ENCODE measurements around the gene TSHR. TPM values are rescaled to one million over a fixed set of nuclear protein-coding genes. Genes with fewer than 3 reads are reported as not detected.
"Not testable (repeated sequence)": the region's sequence is repeated elsewhere in the genome, so short reads cannot be mapped to it uniquely, and the experiment has no call there.

Gene TSHR
- total RNA-seq, result under 1 TPM; 0.23 to 0.36 TPM

GRCh38 chr14:80955416-80955941 is at the start of gene TSHR:
TSS of gene TSHR (plus strand) at chr14:80955621. CDS start at chr14:80955681, 60 bp downstream.
- no peak within 1 kb of the TSS for H3K27ac ChIP-seq

GRCh38 chr14:80906336-80906735 is 49.1 kb upstream of the TSHR start:
- Histone ChIP-seq H3K27ac (no peak overlapping the region), H3K4me3 (no peak overlapping the region), H3K9me3 (no peaks in the 10 kb centered on the region), H3K4me1 (replicated peaks) (no peaks in the 10 kb centered on the region), H3K36me3 (no peaks in the 10 kb centered on the region), H3K27me3 (replicated peaks; ENCODE audit: insufficient read depth) (no peaks in the 10 kb centered on the region)
- 40% methylated on average over 1 of the region's 1 CpG for WGBS
- intact Hi-C loops (cut with DNase I), result no loop called here
- no peak for DNase-seq (ENCODE audit: low spot score)
- TF ChIP-seq CTCF (IDR thresholded peaks at IDR 0.05), result no peak
- TF ChIP-seq POLR2AphosphoS5 (IDR thresholded peaks at IDR 0.05), result no peak
- TF ChIP-seq POLR2A (IDR thresholded peaks at IDR 0.05), result no peak

More at GRCh38 chr14:80955416-80955941, at the start of gene TSHR:
- intact Hi-C loops (cut with DNase I), result loop anchor here (10.0 kb wide), 1 partner anchor 219 kb away; no protein-coding TSS in a partner anchor
- peaks cover 3% of the 10 kb centered on the region for H3K27me3 ChIP-seq (replicated peaks; ENCODE audit: insufficient read depth)
- TF ChIP-seq POLR2AphosphoS5 (IDR thresholded peaks at IDR 0.05), result no peak
- TF ChIP-seq POLR2A (IDR thresholded peaks at IDR 0.05), result no peak
- no peak for TF ChIP-seq CTCF (IDR thresholded peaks at IDR 0.05)
- no peaks in the 10 kb centered on the region for H3K36me3 ChIP-seq
- peak within 1 kb of the TSS; percentile 24 to 37 for H3K4me3 ChIP-seq
- no peaks in the 10 kb centered on the region for H3K4me1 ChIP-seq (replicated peaks)
- WGBS, result 28% methylated on average over 16 of the region's 21 CpGs
- no peak for DNase-seq (ENCODE audit: low spot score)
- H3K9me3 ChIP-seq, result no peaks in the 10 kb centered on the region

GRCh38 chr14:80906946-80907345 is 48.5 kb upstream of the TSHR start:
- 95% methylated on average over 4 of the region's 4 CpGs for WGBS
- no peak for TF ChIP-seq POLR2A (IDR thresholded peaks at IDR 0.05)
- no peak for TF ChIP-seq POLR2AphosphoS5 (IDR thresholded peaks at IDR 0.05)
- TF ChIP-seq CTCF (IDR thresholded peaks at IDR 0.05), result no peak
- H3K4me3 ChIP-seq, result no peak overlapping the region
- no peaks in the 10 kb centered on the region for H3K27me3 ChIP-seq (replicated peaks; ENCODE audit: insufficient read depth)
- DNase-seq (ENCODE audit: low spot score), result no peak
- H3K27ac ChIP-seq, result no peak overlapping the region
- H3K36me3 ChIP-seq, result no peaks in the 10 kb centered on the region
- no peaks in the 10 kb centered on the region for H3K4me1 ChIP-seq (replicated peaks)
- no peaks in the 10 kb centered on the region for H3K9me3 ChIP-seq
- intact Hi-C loops (cut with DNase I), result no loop called here

GRCh38 chr14:80912013-80912412 is 43.4 kb upstream of the TSHR start:
- WGBS, result 95% methylated on average over 11 of the region's 11 CpGs
- H3K27me3 ChIP-seq (replicated peaks; ENCODE audit: insufficient read depth); DNase-seq (ENCODE audit: low spot score); H3K36me3 ChIP-seq; H3K9me3 ChIP-seq; H3K4me1 ChIP-seq (replicated peaks); H3K4me3 ChIP-seq; H3K27ac ChIP-seq; intact Hi-C loops (cut with DNase I): not testable (repeated sequence)

- no peak for DNase-seq (ENCODE audit: low spot score)
- H3K27ac ChIP-seq, result no peak overlapping the region
- intact Hi-C loops (cut with DNase I), result no loop called here
- H3K36me3 ChIP-seq, result no peaks in the 10 kb centered on the region
- WGBS, result 44% methylated on average over 3 of the region's 3 CpGs
- TF ChIP-seq POLR2A (IDR thresholded peaks at IDR 0.05) (no peak), POLR2AphosphoS5 (IDR thresholded peaks at IDR 0.05) (no peak), CTCF (IDR thresholded peaks at IDR 0.05) (peak in 1 of 4 experiments; percentile 8)
- no peaks in the 10 kb centered on the region for H3K27me3 ChIP-seq (replicated peaks; ENCODE audit: insufficient read depth)
- no peaks in the 10 kb centered on the region for H3K9me3 ChIP-seq
- H3K4me3 ChIP-seq, result no peak overlapping the region
- no peaks in the 10 kb centered on the region for H3K4me1 ChIP-seq (replicated peaks)
Measured at GRCh38 chr14:80919622-80920021, 35.8 kb upstream of the TSHR start.
